Bronchial epithelial cell (primary cell): ENCODE measurements around the gene SUCLG2. TPM values are rescaled to one million over a fixed set of nuclear protein-coding genes. Genes with fewer than 3 reads are reported as not detected.

Source experiments
- DNase-seq: peaks from one replicate; pipeline ENCODE4 v3.0.0-alpha.2; 2010; ENCODE audit warnings: low read depth
- FAIRE-seq: peaks from 2 replicates; lab custom pipeline; 2011; peaks lifted over from hg19 to GRCh38; lab: Jason Lieb, UNC
- H3K27me3 ChIP-seq: 2 replicates; pipeline ENCODE4 v1.5.1; 2011; ENCODE audit warnings: low read length; ENCODE audit not compliant: control insufficient read depth, insufficient read depth
- H3K36me3 ChIP-seq: 2 replicates; pipeline ENCODE4 v1.5.1; 2011; ENCODE audit warnings: low read length; ENCODE audit not compliant: control insufficient read depth, insufficient read depth
- H3K4me3 ChIP-seq: 2 replicates; pipeline ENCODE4 v1.5.1; 2011; ENCODE audit warnings: mild to moderate bottlenecking, low read depth, low read length, control low read depth
- CTCF ChIP-seq: IDR thresholded peaks from 2 replicates; pipeline ENCODE4 v1.5.1; 2011; ENCODE audit warnings: mild to moderate bottlenecking, moderate library complexity, low read length, control low read depth, inconsistent platforms; ENCODE audit not compliant: insufficient read depth, severe bottlenecking
- total RNA-seq: library from RNA; depleted of rRNA; stranded (reverse); fragments of >200 nt; gene quantifications from 2 replicates; pipeline ENCODE4 v1.2.1, GENCODE V29; 2014

SUCLG2 gene
- total RNA-seq, 1 donor from 2014 or later: 42.1 TPM

GRCh38 chr3:67419218-67419529, 235.2 kb downstream of the SUCLG2 start:
- Histone ChIP-seq H3K36me3 (no peaks in the 10 kb centered on the region), H3K27me3 (no peaks in the 10 kb centered on the region), H3K4me3 (no peak overlapping the region)
- no peak for TF ChIP-seq CTCF
- FAIRE-seq (no peak), DNase-seq (no peak)

GRCh38 chr3:67418426-67419217, 235.8 kb downstream of the SUCLG2 start:
- no peaks in the 10 kb centered on the region for H3K36me3 ChIP-seq
- H3K27me3 ChIP-seq: no peaks in the 10 kb centered on the region
- FAIRE-seq (no peak), DNase-seq (no peak)
- H3K4me3 ChIP-seq: no peak overlapping the region
- TF ChIP-seq CTCF: no peak

GRCh38 chr3:67416703-67417102, 237.7 kb downstream of the SUCLG2 start:
- H3K36me3 ChIP-seq: no peaks in the 10 kb centered on the region
- no peaks in the 10 kb centered on the region for H3K27me3 ChIP-seq
- DNase-seq (no peak), FAIRE-seq (no peak)
- no peak for TF ChIP-seq CTCF
- no peak overlapping the region for H3K4me3 ChIP-seq

- DNase-seq: no peak
- no peak overlapping the region for H3K4me3 ChIP-seq
- H3K36me3 ChIP-seq: no peaks in the 10 kb centered on the region
- TF ChIP-seq CTCF: no peak
- FAIRE-seq: no peak
- no peaks in the 10 kb centered on the region for H3K27me3 ChIP-seq
Observed at GRCh38 chr3:67415511-67415910, 238.9 kb downstream of the SUCLG2 start.

- Histone ChIP-seq H3K4me3 (no peak overlapping the region), H3K27me3 (no peaks in the 10 kb centered on the region), H3K36me3 (no peaks in the 10 kb centered on the region)
- FAIRE-seq: no peak
- no peak for TF ChIP-seq CTCF
- DNase-seq: no peak
Observed at GRCh38 chr3:67414740-67415139, 239.7 kb downstream of the SUCLG2 start.

- no peak for DNase-seq
- FAIRE-seq: no peak
- no peaks in the 10 kb centered on the region for H3K36me3 ChIP-seq
- no peaks in the 10 kb centered on the region for H3K27me3 ChIP-seq
- H3K4me3 ChIP-seq: no peak overlapping the region
- no peak for TF ChIP-seq CTCF
Observed at GRCh38 chr3:67405193-67405592, 249.2 kb downstream of the SUCLG2 start.
